A549 (cell line): Measurements from ENCODE around the gene THOC1. TPM values are rescaled to one million over a fixed set of nuclear protein-coding genes. Genes with fewer than 3 reads are reported as not detected.

Source experiments
- ATAC-seq, 2 experiments: fragments of 200-7000 bp in 1 of 2; fragments of >200 bp in 1 of 2; cut with Nextera tagmentation in 1 of 2; cut with Tn5 transposase in 1 of 2; 3 replicates each; pipeline versions ENCODE4 v1.8.0 to v1.9.1; 2018 to 2020; ENCODE audit warnings: mild to moderate bottlenecking in 1 of 2, moderate library complexity in 1 of 2
- CTCF ChIA-PET: fragments of 300-600 bp; sonication (Branson Sonifier 250); formaldehyde crosslinking; extraction: SDS; loops from one replicate; lab custom pipeline; 2021; ENCODE audit warnings: antibody characterized with exemption, inconsistent platforms; lab: Yijun Ruan, JAX
- POLR2A ChIA-PET: fragments of 350-600 bp; formaldehyde crosslinking; extraction: SDS; loops from one replicate; lab custom pipeline; 2021; ENCODE audit warnings: antibody characterized with exemption, inconsistent platforms; lab: Yijun Ruan, JAX
- DNase-seq, 2 experiments: peaks; one replicate each; pipeline versions ENCODE4 v3.0.0 to v3.0.0-alpha.2; 2011 to 2016; ENCODE audit warnings: low read depth in 1 of 2, low spot score in 1 of 2
- FAIRE-seq: peaks from 2 replicates; lab custom pipeline; 2011; peaks lifted over from hg19 to GRCh38; lab: Jason Lieb, UNC
- H3K27ac ChIP-seq, 2 experiments: fragments of >200 bp; sonication (Bioruptor Twin); formaldehyde crosslinking; 3 replicates each; pipeline ENCODE4 v1.5.1; 2016 to 2017
- H3K4me1 ChIP-seq: fragments of >200 bp; sonication (Bioruptor Twin); formaldehyde crosslinking; 3 replicates; pipeline ENCODE4 v1.6.1; 2016
- H3K4me2 ChIP-seq: fragments of >200 bp; sonication (Bioruptor Twin); formaldehyde crosslinking; 3 replicates; pipeline ENCODE4 v1.6.1; 2016
- H3K4me3 ChIP-seq: fragments of >200 bp; sonication (Bioruptor Twin); formaldehyde crosslinking; 3 replicates; pipeline ENCODE4 v1.5.1; 2016
- H3K9me3 ChIP-seq: fragments of >200 bp; sonication (Bioruptor Twin); formaldehyde crosslinking; 3 replicates; pipeline ENCODE4 v1.6.1; 2016
- BHLHE40 ChIP-seq: IDR thresholded peaks from 2 replicates; pipeline ENCODE4 v1.6.1; 2012; ENCODE audit warnings: low read depth, low read length, inconsistent platforms
- CBX2 ChIP-seq: fragments of 200-600 bp; sonication (generic); IDR thresholded peaks from 2 replicates; pipeline ENCODE4 v1.6.1; 2016; ENCODE audit warnings: low read depth, mild to moderate bottlenecking, borderline replicate concordance
- E2F6 ChIP-seq: IDR thresholded peaks from 2 replicates; pipeline ENCODE4 v1.6.1; 2012; ENCODE audit warnings: low read depth, borderline replicate concordance
- EHF ChIP-seq: fragments of 250-450 bp; sonication (Bioruptor Pico); IDR thresholded peaks from 2 replicates; pipeline ENCODE4 v1.5.0; 2020; ENCODE audit warnings: mild to moderate bottlenecking
- FOSB ChIP-seq: fragments of 250-450 bp; sonication (Bioruptor Pico); IDR thresholded peaks from 2 replicates; pipeline ENCODE4 v1.5.0; 2020; ENCODE audit warnings: mild to moderate bottlenecking, moderate library complexity
- FOXS1 ChIP-seq: fragments of 250-450 bp; sonication (Bioruptor Pico); IDR thresholded peaks from 2 replicates; pipeline ENCODE4 v1.5.0; 2020; ENCODE audit warnings: mild to moderate bottlenecking, moderate library complexity
- GATA3 ChIP-seq: IDR thresholded peaks from 2 replicates; pipeline ENCODE4 v1.6.1; 2012; ENCODE audit warnings: borderline replicate concordance
- HMGXB4 ChIP-seq: fragments of 250-450 bp; sonication (Bioruptor Pico); IDR thresholded peaks from 2 replicates; pipeline ENCODE4 v1.5.0; 2021; ENCODE audit warnings: mild to moderate bottlenecking, moderate library complexity, borderline replicate concordance
- JUN ChIP-seq, 2 experiments: fragments of >200 bp; sonication (Bioruptor Twin); formaldehyde crosslinking; IDR thresholded peaks; 2 replicates in 1 of 2; 3 replicates in 1 of 2; pipeline ENCODE4 v1.6.1; 2016 to 2017
- KDM1A ChIP-seq: fragments of 200-600 bp; sonication (generic); IDR thresholded peaks from 2 replicates; pipeline ENCODE4 v1.6.1; 2016; ENCODE audit warnings: low read depth, mild to moderate bottlenecking
- MAFK ChIP-seq: fragments of 450-650 bp; IDR thresholded peaks from 2 replicates; pipeline ENCODE4 v1.6.1; 2014; ENCODE audit not compliant: partially characterized antibody
- MAX ChIP-seq: IDR thresholded peaks from 2 replicates; pipeline ENCODE4 v1.6.1; 2012
- PHF8 ChIP-seq: fragments of 200-600 bp; sonication (generic); IDR thresholded peaks from 2 replicates; pipeline ENCODE4 v1.6.1; 2016; ENCODE audit warnings: low read depth, mild to moderate bottlenecking, antibody characterized with exemption, moderate library complexity, borderline replicate concordance
- POLR2A ChIP-seq: IDR thresholded peaks from 2 replicates; pipeline ENCODE4 v1.6.1; 2012; ENCODE audit warnings: mild to moderate bottlenecking, low read length
- RAD21 ChIP-seq, 2 experiments: fragments of >200 bp in 1 of 2; sonication (Bioruptor Twin) in 1 of 2; formaldehyde crosslinking in 1 of 2; IDR thresholded peaks in 1 of 2; conservative IDR thresholded peaks in 1 of 2; 2 replicates in 1 of 2; 3 replicates in 1 of 2; pipeline ENCODE4 v1.6.1; 2012 to 2018; ENCODE audit warnings: inconsistent platforms in 1 of 2
- RARB ChIP-seq: fragments of 250-450 bp; sonication (Bioruptor Pico); IDR thresholded peaks from 2 replicates; pipeline ENCODE4 v1.8.0; 2021; ENCODE audit warnings: mild to moderate bottlenecking, moderate library complexity
- REST ChIP-seq: fragments of 200-600 bp; sonication (generic); IDR thresholded peaks from 2 replicates; pipeline ENCODE4 v1.6.1; 2016; ENCODE audit warnings: antibody characterized with exemption, mild to moderate bottlenecking, moderate library complexity
- RNF2 ChIP-seq: fragments of 200-600 bp; sonication (generic); IDR thresholded peaks from 2 replicates; pipeline ENCODE4 v1.6.1; 2016; ENCODE audit warnings: low read depth, mild to moderate bottlenecking, antibody characterized with exemption, moderate library complexity, borderline replicate concordance
- SMC3 ChIP-seq: fragments of >200 bp; sonication (Bioruptor Twin); formaldehyde crosslinking; IDR thresholded peaks from 3 replicates; pipeline ENCODE4 v1.6.1; 2018; ENCODE audit warnings: inconsistent platforms
- SREBF2 ChIP-seq: fragments of 450-650 bp; IDR thresholded peaks from 2 replicates; pipeline ENCODE4 v1.6.1; 2014; ENCODE audit warnings: mild to moderate bottlenecking, moderate library complexity
- ZC3H11A ChIP-seq: fragments of 450-650 bp; IDR thresholded peaks from 2 replicates; pipeline ENCODE4 v1.6.1; 2014; ENCODE audit warnings: antibody characterized with exemption, mild to moderate bottlenecking
- WGBS: methylation state at CpG from one replicate; pipeline ENCODE4 v1.1.6; 2017; ENCODE audit errors: missing lambda C conversion rate; 5-methylcytosine and 5-hydroxymethylcytosine counted together
- polyA plus RNA-seq, 4 experiments: library from polyadenylated mRNA; depleted of rRNA in 3 of 4; stranded (reverse); fragments of >200 nt; fragmentation: RNase III in 1 of 4; extraction: RNeasy Plus Mini Kit Qiagen cat#74134 plus additional on column Dnase treatment in 1 of 4; gene quantifications; 2 replicates in 3 of 4; 3 replicates in 1 of 4; pipeline ENCODE4 v1.2.3, GENCODE V29; 2011 to 2017

The THOC1 gene
- polyA plus RNA-seq, 2 of the 4 experiments (the other 2 are of a cell fraction), result 31.2 to 62.6 TPM

GRCh38 chr18:179499-179898, 88.3 kb downstream of the THOC1 start:
- no peak overlapping the region for H3K4me3 ChIP-seq
- no peaks in the 10 kb centered on the region for H3K9me3 ChIP-seq
- DNase-seq, result no peak
- CTCF ChIA-PET, result no interaction called here
- 90% methylated on average over 4 of the region's 5 CpGs for WGBS
- no peak for ATAC-seq
- FAIRE-seq, result no peak
- H3K27ac ChIP-seq, result no peak overlapping the region
- POLR2A ChIA-PET, result no interaction called here
- H3K4me2 ChIP-seq, result no peak overlapping the region
- H3K4me1 ChIP-seq, result peaks cover 5% of the 10 kb centered on the region; the same call in 1 of the 3 replicates
- TF ChIP-seq RNF2 (no peak), JUN (IDR thresholded peaks at IDR 0.05) (no peak), SMC3 (no peak), EHF (CRISPR knock-in tag) (no peak), FOSB (no peak), RAD21 (conservative IDR thresholded peaks at IDR 0.05 in 1 of 2, IDR thresholded peaks at IDR 0.05 in 1 of 2) (no peak), E2F6 (no peak), FOXS1 (no peak), KDM1A (no peak), REST (no peak)

GRCh38 chr18:172361-172760, 95.5 kb downstream of the THOC1 start:
- POLR2A ChIA-PET, result no interaction called here

More at GRCh38 chr18:172361-172760, 95.5 kb downstream of the THOC1 start:
- TF ChIP-seq MAX (no peak), RAD21 (conservative IDR thresholded peaks at IDR 0.05 in 1 of 2, IDR thresholded peaks at IDR 0.05 in 1 of 2) (no peak), MAFK (no peak), REST (no peak), HMGXB4 (CRISPR knock-in tag) (no peak), SREBF2 (no peak), FOXS1 (no peak), ZC3H11A (no peak), PHF8 (no peak), POLR2A (no peak), CBX2 (no peak), KDM1A (no peak), EHF (CRISPR knock-in tag) (no peak), BHLHE40 (no peak), RARB (CRISPR knock-in tag) (no peak), GATA3 (no peak)
- ATAC-seq (no peak), FAIRE-seq (no peak), DNase-seq (no peak)
- 93% methylated on average over 5 of the region's 5 CpGs for WGBS
- Histone ChIP-seq H3K4me2 (no peak overlapping the region), H3K9me3 (no peaks in the 10 kb centered on the region), H3K27ac (no peak overlapping the region), H3K4me3 (no peak overlapping the region), H3K4me1 (no peaks in the 10 kb centered on the region)
- CTCF ChIA-PET, result interaction anchor here (0.6 to 1.8 kb wide), 2 partner anchors 20 kb away, joined by 3 to 4 read pairs; no protein-coding TSS in a partner anchor
